Measurements from ENCODE around the gene CABLES1. TPM values are rescaled to one million over a fixed set of nuclear protein-coding genes. Genes with fewer than 3 reads are reported as not detected.

The CABLES1 gene
- total RNA-seq, 4 donors from 2014 or later = 0.58 to 1.6 (median 1.3) TPM

GRCh38 chr18:23231340-23232021 lies 96.2 kb downstream of the CABLES1 start:
- Histone ChIP-seq H3K4me3 (no peak overlapping the region), H3K36me3 (no peaks in the 10 kb centered on the region), H3K4me1 (peaks cover 9 to 17% of the 10 kb centered on the region in 2 donors), H3K27ac (peak overlapping the region; percentile 47 to 72 (median 56)), H3K9me3 (no peaks in the 10 kb centered on the region), H3K27me3 (no peaks in the 10 kb centered on the region)
- DNase-seq (peak; percentile 54 to 72), ATAC-seq (peak; percentile 68 to 80)
- TF ChIP-seq POLR2A (IDR thresholded peaks at IDR 0.05) = peak in 1 of 2 donors; percentile 26
- TF ChIP-seq, protein P1, sequence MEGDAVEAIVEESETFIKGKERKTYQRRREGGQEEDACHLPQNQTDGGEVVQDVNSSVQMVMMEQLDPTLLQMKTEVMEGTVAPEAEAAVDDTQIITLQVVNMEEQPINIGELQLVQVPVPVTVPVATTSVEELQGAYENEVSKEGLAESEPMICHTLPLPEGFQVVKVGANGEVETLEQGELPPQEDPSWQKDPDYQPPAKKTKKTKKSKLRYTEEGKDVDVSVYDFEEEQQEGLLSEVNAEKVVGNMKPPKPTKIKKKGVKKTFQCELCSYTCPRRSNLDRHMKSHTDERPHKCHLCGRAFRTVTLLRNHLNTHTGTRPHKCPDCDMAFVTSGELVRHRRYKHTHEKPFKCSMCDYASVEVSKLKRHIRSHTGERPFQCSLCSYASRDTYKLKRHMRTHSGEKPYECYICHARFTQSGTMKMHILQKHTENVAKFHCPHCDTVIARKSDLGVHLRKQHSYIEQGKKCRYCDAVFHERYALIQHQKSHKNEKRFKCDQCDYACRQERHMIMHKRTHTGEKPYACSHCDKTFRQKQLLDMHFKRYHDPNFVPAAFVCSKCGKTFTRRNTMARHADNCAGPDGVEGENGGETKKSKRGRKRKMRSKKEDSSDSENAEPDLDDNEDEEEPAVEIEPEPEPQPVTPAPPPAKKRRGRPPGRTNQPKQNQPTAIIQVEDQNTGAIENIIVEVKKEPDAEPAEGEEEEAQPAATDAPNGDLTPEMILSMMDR (IDR thresholded peaks at IDR 0.05 in 4 of 5, conservative IDR thresholded peaks at IDR 0.05 in 1 of 5) = no peak
- intact Hi-C loops (cut with DNase I; ENCODE audit: low total_unique reads) = no loop called here
- in situ Hi-C loops (cut with MboI; ENCODE audit: low sequenced_read_pairs in 4 of 4) = loop anchor here in 1 of 4 donors (25.0 kb wide), 1 partner anchor 206 kb away; a partner anchor contains a TSS

DNA sequence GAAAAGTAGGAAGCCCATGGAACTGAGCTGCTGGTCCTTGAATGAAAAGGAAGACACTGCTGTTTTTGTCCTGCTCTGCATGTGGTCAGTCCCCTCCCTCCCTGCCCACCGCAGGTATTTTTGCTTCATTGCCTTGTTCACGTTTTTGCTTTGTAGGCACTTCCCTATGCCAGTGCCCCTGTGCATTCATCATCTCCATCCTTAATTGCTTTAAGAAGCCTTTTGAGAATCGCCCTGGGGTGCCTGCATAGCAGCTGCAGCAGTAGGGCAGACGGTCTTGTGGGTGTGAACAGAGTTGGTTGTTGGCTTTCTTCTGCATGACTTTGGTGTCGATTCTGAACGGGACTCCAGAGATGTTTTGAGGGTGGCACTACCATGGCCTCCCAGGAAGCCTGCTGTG lies 97.0 kb downstream of the CABLES1 start:
- Histone ChIP-seq H3K9me3 (no peaks in the 10 kb centered on the region), H3K4me3 (no peak overlapping the region), H3K4me1 (peaks cover 8 to 13% of the 10 kb centered on the region in 2 donors), H3K36me3 (no peaks in the 10 kb centered on the region), H3K27me3 (no peaks in the 10 kb centered on the region), H3K27ac (peak overlapping the region in 2 of 4 donors; percentile 24 to 64)
- ATAC-seq (no peak), DNase-seq (no peak)
- TF ChIP-seq POLR2A (IDR thresholded peaks at IDR 0.05) = no peak
- TF ChIP-seq, protein P1 (IDR thresholded peaks at IDR 0.05 in 4 of 5, conservative IDR thresholded peaks at IDR 0.05 in 1 of 5) = no peak
- intact Hi-C loops (cut with DNase I; ENCODE audit: low total_unique reads) (no loop called here), in situ Hi-C loops (cut with MboI; ENCODE audit: low sequenced_read_pairs in 4 of 4) (loop anchor here in 1 of 4 donors (25.0 kb wide), 1 partner anchor 205 kb away; a partner anchor contains a TSS)

GRCh38 chr18:23234619-23235018 lies 99.3 kb downstream of the CABLES1 start:
- in situ Hi-C loops (cut with MboI; ENCODE audit: low sequenced_read_pairs in 4 of 4) (loop anchor here in 1 of 4 donors (25.0 kb wide), 1 partner anchor 203 kb away; a partner anchor contains a TSS), intact Hi-C loops (cut with DNase I; ENCODE audit: low total_unique reads) (no loop called here)

GRCh38 chr18:23235336-23235735 lies 100.1 kb downstream of the CABLES1 start:
- in situ Hi-C loops (cut with MboI; ENCODE audit: low sequenced_read_pairs in 4 of 4) (loop anchor here in 1 of 4 donors (25.0 kb wide), 1 partner anchor 202 kb away; a partner anchor contains a TSS), intact Hi-C loops (cut with DNase I; ENCODE audit: low total_unique reads) (no loop called here)
- Histone ChIP-seq H3K27ac (no peak overlapping the region), H3K9me3 (no peaks in the 10 kb centered on the region), H3K27me3 (no peaks in the 10 kb centered on the region), H3K4me1 (peaks cover 0 to 13% of the 10 kb centered on the region in 2 donors), H3K4me3 (no peak overlapping the region), H3K36me3 (no peaks in the 10 kb centered on the region)
- no peak for DNase-seq
- TF ChIP-seq POLR2A (IDR thresholded peaks at IDR 0.05) = no peak
- TF ChIP-seq, protein P1 (IDR thresholded peaks at IDR 0.05 in 4 of 5, conservative IDR thresholded peaks at IDR 0.05 in 1 of 5) = no peak
- no peak for ATAC-seq

More at GRCh38 chr18:23234619-23235018, 99.3 kb downstream of the CABLES1 start:
- DNase-seq (no peak), ATAC-seq (no peak)
- H3K4me3 ChIP-seq = no peak overlapping the region
- H3K4me1 ChIP-seq = peaks cover 0 to 13% of the 10 kb centered on the region in 2 donors
- TF ChIP-seq, protein P1 (IDR thresholded peaks at IDR 0.05 in 4 of 5, conservative IDR thresholded peaks at IDR 0.05 in 1 of 5) = no peak
- H3K9me3 ChIP-seq = no peaks in the 10 kb centered on the region
- no peak overlapping the region for H3K27ac ChIP-seq
- no peaks in the 10 kb centered on the region for H3K36me3 ChIP-seq
- no peaks in the 10 kb centered on the region for H3K27me3 ChIP-seq
